ENCODE measurements around the gene BTBD7.

DNA sequence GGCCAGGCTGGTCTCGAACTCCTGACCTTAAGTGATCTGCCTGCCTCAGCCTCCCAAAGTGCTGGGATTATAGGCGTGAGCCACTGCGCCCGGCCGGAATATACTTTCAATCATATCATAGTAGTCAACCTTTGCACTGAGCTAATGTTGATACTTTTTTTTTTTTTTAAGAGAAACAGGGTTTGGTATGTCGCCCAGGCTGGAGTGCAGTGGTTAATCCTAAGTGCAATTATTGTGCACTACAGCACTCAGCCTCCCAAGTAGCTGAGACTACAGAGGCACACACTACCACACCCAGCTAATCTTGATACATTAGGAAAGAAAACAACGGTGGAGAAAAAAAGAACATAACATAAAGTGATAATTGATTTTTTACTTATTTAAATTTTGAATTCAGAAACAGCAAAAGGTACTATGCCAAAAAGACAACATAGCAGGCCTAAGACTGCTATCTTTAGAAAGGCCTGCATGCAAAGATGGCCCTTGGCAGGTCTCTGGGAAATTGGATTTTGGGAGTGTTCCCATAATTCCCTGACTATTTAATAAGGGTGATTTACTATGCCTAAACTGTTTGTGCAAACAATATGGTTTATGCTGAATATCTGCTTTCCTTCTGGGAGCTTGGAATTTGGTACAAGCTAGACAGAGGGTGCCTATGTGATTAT is 15.5 kb downstream of the BTBD7 start:
- TF ChIP-seq, protein P1, sequence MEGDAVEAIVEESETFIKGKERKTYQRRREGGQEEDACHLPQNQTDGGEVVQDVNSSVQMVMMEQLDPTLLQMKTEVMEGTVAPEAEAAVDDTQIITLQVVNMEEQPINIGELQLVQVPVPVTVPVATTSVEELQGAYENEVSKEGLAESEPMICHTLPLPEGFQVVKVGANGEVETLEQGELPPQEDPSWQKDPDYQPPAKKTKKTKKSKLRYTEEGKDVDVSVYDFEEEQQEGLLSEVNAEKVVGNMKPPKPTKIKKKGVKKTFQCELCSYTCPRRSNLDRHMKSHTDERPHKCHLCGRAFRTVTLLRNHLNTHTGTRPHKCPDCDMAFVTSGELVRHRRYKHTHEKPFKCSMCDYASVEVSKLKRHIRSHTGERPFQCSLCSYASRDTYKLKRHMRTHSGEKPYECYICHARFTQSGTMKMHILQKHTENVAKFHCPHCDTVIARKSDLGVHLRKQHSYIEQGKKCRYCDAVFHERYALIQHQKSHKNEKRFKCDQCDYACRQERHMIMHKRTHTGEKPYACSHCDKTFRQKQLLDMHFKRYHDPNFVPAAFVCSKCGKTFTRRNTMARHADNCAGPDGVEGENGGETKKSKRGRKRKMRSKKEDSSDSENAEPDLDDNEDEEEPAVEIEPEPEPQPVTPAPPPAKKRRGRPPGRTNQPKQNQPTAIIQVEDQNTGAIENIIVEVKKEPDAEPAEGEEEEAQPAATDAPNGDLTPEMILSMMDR (IDR thresholded peaks at IDR 0.05; ENCODE audit: insufficient read depth, low read length, poor library complexity, severe bottlenecking): no peak
- no peak for TF ChIP-seq EZH2phosphoT487 (conservative IDR thresholded peaks at IDR 0.05; ENCODE audit: low read length)

All from SU-DHL-6 (cell line).